ENCODE measurements around the gene RHEBL1.

DNA sequence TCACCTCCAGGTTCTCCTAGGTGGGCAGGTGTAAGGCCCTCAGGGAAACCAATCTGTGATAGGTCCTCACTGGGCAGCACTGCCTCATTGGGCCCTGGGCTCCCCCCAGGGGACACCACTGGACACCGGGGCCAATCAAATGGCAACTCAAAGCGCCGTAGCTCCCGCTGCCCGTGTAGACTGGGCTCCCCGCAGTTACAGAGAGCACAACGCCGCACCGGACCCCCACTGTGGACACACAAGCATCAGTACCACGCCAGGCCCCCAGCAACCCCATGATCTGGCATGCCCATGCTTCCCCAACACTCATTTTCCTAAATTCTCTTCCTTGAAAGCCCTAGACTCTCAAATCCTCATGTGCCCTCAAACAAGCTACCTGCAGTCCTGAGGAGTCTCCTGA lies 15.3 kb downstream of the RHEBL1 start:
- no peak for TF ChIP-seq CREB1 (IDR thresholded peaks at IDR 0.05)
- TF ChIP-seq POLR2A (IDR thresholded peaks at IDR 0.05; ENCODE audit: control extremely low read depth in 1 of 2, low read depth in 2 of 2, low read length in 2 of 2), result no peak
- TF ChIP-seq NRF1 (IDR thresholded peaks at IDR 0.05; ENCODE audit: low read depth, low read length), result no peak
- TF ChIP-seq GTF2F1 (IDR thresholded peaks at IDR 0.05; ENCODE audit: borderline replicate concordance, low read depth, low read length), result no peak
- TF ChIP-seq YY1 (IDR thresholded peaks at IDR 0.05; ENCODE audit: low read depth, low read length), result no peak
- TF ChIP-seq TBP (IDR thresholded peaks at IDR 0.05; ENCODE audit: low read depth, low read length), result no peak

Measured in H1 (cell line).